ENCODE data around the gene CEP85. TPM values are rescaled to one million over a fixed set of nuclear protein-coding genes. Genes with fewer than 3 reads are reported as not detected.
A peak's percentile ranks its signal among the peaks of the same experiment; 100 is the strongest.

CEP85 gene
- total RNA-seq, 3 donors from 2014 or later, result 10.7 to 15.9 (median 15.6) TPM

DNA sequence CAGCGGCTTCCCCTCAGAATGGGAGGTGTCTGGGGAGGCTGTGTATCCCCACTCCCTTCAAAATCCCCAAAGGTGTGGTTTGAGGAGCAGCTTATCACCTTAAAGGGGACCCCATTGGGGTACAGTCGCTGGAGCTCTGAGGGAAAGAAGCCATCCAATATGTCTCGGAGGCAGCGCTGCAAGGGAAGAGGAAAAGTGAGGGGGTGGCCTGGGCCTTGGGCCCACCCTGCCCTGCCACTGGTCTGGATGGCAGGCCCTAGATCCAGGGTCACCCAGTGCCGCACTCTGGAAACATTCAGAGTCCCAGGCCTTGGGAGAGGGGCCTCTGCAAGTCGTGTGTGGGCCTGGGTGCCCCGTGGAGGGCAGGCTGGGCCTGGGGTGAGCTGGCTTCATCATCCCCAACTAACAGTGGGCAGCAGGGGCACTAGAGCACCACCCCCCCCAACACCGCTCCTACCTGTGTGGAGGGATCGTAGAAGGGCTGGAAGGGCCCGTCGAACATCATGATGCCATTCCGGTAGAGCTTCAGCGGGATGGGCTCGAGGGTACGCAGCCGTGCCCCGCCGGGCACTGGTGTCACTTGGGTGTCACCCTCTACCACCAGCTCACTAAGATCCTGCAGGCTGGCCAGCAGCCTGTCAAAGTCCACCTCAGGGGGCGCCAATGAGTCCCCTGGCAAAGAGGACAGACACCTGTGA, 51.5 kb downstream of the CEP85 start:
- DNase-seq (peak; percentile 67 to 78 (median 74)), ATAC-seq (no peak)
- Histone ChIP-seq H3K36me3 (ENCODE audit: low read depth) (no peaks in the 10 kb centered on the region), H3K4me1 (ENCODE audit: low read depth) (peaks cover 46% of the 10 kb centered on the region), H3K9me3 (no peaks in the 10 kb centered on the region), H3K4me3 (no peak overlapping the region)
- TF ChIP-seq, protein P1, sequence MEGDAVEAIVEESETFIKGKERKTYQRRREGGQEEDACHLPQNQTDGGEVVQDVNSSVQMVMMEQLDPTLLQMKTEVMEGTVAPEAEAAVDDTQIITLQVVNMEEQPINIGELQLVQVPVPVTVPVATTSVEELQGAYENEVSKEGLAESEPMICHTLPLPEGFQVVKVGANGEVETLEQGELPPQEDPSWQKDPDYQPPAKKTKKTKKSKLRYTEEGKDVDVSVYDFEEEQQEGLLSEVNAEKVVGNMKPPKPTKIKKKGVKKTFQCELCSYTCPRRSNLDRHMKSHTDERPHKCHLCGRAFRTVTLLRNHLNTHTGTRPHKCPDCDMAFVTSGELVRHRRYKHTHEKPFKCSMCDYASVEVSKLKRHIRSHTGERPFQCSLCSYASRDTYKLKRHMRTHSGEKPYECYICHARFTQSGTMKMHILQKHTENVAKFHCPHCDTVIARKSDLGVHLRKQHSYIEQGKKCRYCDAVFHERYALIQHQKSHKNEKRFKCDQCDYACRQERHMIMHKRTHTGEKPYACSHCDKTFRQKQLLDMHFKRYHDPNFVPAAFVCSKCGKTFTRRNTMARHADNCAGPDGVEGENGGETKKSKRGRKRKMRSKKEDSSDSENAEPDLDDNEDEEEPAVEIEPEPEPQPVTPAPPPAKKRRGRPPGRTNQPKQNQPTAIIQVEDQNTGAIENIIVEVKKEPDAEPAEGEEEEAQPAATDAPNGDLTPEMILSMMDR (IDR thresholded peaks at IDR 0.05), result peak; percentile 18
- intact Hi-C loops (cut with DNase I, micrococcal nuclease), result no loop called here

GRCh38 chr1:26286064-26286416, 52.0 kb downstream of the CEP85 start:
- TF ChIP-seq, protein P1 (IDR thresholded peaks at IDR 0.05), result no peak
- no peak for DNase-seq
- Histone ChIP-seq H3K9me3 (no peaks in the 10 kb centered on the region), H3K4me3 (no peak overlapping the region), H3K4me1 (ENCODE audit: low read depth) (peaks cover 45% of the 10 kb centered on the region), H3K36me3 (ENCODE audit: low read depth) (no peaks in the 10 kb centered on the region)
- intact Hi-C loops (cut with DNase I, micrococcal nuclease), result no loop called here
- no peak for ATAC-seq

DNA sequence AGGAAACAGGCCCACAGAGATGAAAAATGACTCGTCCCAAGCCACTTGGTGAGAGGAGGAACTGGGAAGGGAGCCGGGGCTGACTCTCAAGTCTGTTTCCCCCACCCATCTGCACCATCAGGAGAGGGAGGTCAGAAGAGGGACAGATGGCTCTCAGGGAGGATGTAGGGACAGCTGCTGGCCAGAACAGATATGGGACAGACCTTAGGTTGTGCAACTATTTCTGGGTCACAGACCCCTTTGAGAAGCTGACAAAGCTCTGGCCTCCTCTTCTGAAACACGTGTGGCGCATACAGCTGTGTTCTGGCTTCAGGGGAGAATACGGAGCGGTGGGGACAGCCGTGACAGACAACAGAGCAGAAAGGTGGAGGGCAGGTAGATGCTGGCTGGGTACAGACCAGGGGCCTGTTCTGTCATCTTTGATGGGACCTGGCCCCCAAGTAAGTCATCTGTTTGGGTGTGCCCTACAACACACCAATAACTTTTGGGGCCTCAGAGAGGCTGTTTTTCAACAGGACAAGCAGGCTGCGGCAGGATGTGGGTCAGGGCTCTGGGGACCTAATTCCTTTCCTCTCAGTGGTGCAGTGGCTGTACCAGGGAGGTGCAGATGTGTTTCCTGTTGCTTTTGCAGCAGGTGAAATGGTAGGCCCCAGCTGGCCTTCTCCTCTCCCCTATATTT, 53.2 kb downstream of the CEP85 start:
- Histone ChIP-seq H3K4me1 (ENCODE audit: low read depth) (peaks cover 40% of the 10 kb centered on the region), H3K9me3 (no peaks in the 10 kb centered on the region), H3K36me3 (ENCODE audit: low read depth) (no peaks in the 10 kb centered on the region), H3K4me3 (no peak overlapping the region)
- TF ChIP-seq, protein P1 (IDR thresholded peaks at IDR 0.05), result no peak
- ATAC-seq (peak; percentile 25), DNase-seq (peak; percentile 56 to 84 (median 62))
- intact Hi-C loops (cut with DNase I, micrococcal nuclease), result no loop called here

GRCh38 chr1:26287811-26288210, 53.8 kb downstream of the CEP85 start:
- Histone ChIP-seq H3K9me3 (no peaks in the 10 kb centered on the region), H3K36me3 (ENCODE audit: low read depth) (no peaks in the 10 kb centered on the region), H3K4me3 (no peak overlapping the region), H3K4me1 (ENCODE audit: low read depth) (peaks cover 40% of the 10 kb centered on the region)
- no peak for ATAC-seq
- intact Hi-C loops (cut with DNase I, micrococcal nuclease), result no loop called here
- TF ChIP-seq, protein P1 (IDR thresholded peaks at IDR 0.05), result no peak
- DNase-seq, result no peak

GRCh38 chr1:26288311-26288941, 54.4 kb downstream of the CEP85 start:
- no peaks in the 10 kb centered on the region for H3K36me3 ChIP-seq (ENCODE audit: low read depth)
- TF ChIP-seq, protein P1 (IDR thresholded peaks at IDR 0.05), result no peak
- ATAC-seq (peak; percentile 52), DNase-seq (peak in 2 of 3 donors; percentile 26 to 71)
- no peak overlapping the region for H3K4me3 ChIP-seq
- intact Hi-C loops (cut with DNase I, micrococcal nuclease), result no loop called here
- H3K4me1 ChIP-seq (ENCODE audit: low read depth), result peaks cover 40% of the 10 kb centered on the region
- no peaks in the 10 kb centered on the region for H3K9me3 ChIP-seq

Data from mucosa of descending colon (tissue), 3 donors.